ENCODE results near the gene AXDND1. TPM values are rescaled to one million over a fixed set of nuclear protein-coding genes. Genes with fewer than 3 reads are reported as not detected.

Gene AXDND1
- total RNA-seq, 2 experiments from 2014 or later = 0.48 to 0.51 TPM

GRCh38 chr1:179591592-179592580 is 226.1 kb downstream of the AXDND1 start, which contains the start of gene TDRD5:
TDRD5 (plus strand) TSS chr1:179591832; CDS start chr1:179592616, 784 bp downstream.
- intact Hi-C loops (cut with micrococcal nuclease) = loop anchor here (10.0 kb wide), 1 partner anchor 517 kb away; no protein-coding TSS in a partner anchor
- H3K36me3 Mint-ChIP-seq = no peaks in the 10 kb centered on the region
- ChIA-PET CTCF (no interaction called here), POLR2A (no interaction called here)
- H3K4me1 Mint-ChIP-seq (ENCODE audit: low read depth) = no peaks in the 10 kb centered on the region
- H3K27me3 Mint-ChIP-seq = peaks cover 29% of the 10 kb centered on the region
- H3K4me3 Mint-ChIP-seq = no peak within 1 kb of the TSS
- no peak for DNase-seq
- H3K9me3 Mint-ChIP-seq = no peaks in the 10 kb centered on the region
- no peak within 1 kb of the TSS for H3K27ac Mint-ChIP-seq

- H3K4me3 Mint-ChIP-seq = no peak overlapping the region
- H3K27ac Mint-ChIP-seq = no peak overlapping the region
- POLR2A ChIA-PET = no interaction called here
- no peaks in the 10 kb centered on the region for H3K4me1 Mint-ChIP-seq (ENCODE audit: low read depth)
- peaks cover 8% of the 10 kb centered on the region for H3K27me3 Mint-ChIP-seq
- no peak for DNase-seq
- CTCF ChIA-PET = interaction anchor here (0.6 to 1.0 kb wide), 4 partner anchors 73 to 510 kb away, joined by 3 to 4 read pairs (median 3); no protein-coding TSS in a partner anchor
- H3K36me3 Mint-ChIP-seq = no peaks in the 10 kb centered on the region
- no peaks in the 10 kb centered on the region for H3K9me3 Mint-ChIP-seq
- intact Hi-C loops (cut with micrococcal nuclease) = loop anchor here (10.0 kb wide), 1 partner anchor 524 kb away; no protein-coding TSS in a partner anchor
Observed at GRCh38 chr1:179598631-179599030, 232.9 kb downstream of the AXDND1 start.

- CTCF ChIA-PET = interaction anchor here (0.6 kb wide), 1 partner anchor 114 kb away, joined by 3 read pairs; no protein-coding TSS in a partner anchor
Observed at GRCh38 chr1:179599623-179600249, 234.0 kb downstream of the AXDND1 start.

DNA sequence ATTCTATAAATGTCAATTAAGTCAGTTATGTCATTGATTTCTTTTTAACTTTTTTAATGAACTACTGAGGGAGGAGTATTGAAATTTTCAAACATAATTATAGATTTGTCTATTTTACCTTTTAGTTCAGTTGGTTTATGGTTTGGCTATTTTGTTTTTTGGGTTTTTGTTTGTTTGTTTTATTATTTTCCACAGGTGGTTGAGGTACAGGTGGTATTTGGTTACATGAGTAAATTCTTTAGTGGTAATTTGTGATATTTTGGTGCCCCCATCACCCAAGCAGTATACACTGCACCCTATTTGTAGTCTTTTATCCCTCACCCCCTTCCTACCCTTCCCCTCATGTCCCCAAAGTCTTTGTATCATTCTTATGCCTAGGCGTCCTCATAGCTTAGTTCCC is 235.3 kb downstream of the AXDND1 start:
- intact Hi-C loops (cut with micrococcal nuclease) = no loop called here

More at GRCh38 chr1:179599623-179600249, 234.0 kb downstream of the AXDND1 start:
- POLR2A ChIA-PET = no interaction called here
- Mint-ChIP-seq H3K4me1 (ENCODE audit: low read depth) (no peaks in the 10 kb centered on the region), H3K27ac (no peak overlapping the region), H3K27me3 (peaks cover 7% of the 10 kb centered on the region), H3K4me3 (no peak overlapping the region), H3K9me3 (no peaks in the 10 kb centered on the region), H3K36me3 (no peaks in the 10 kb centered on the region)
- DNase-seq = no peak
- intact Hi-C loops (cut with micrococcal nuclease) = loop anchor here (10.0 kb wide), 1 partner anchor 525 kb away; no protein-coding TSS in a partner anchor

More for the DNA sequence above, 235.3 kb downstream of the AXDND1 start:
- no peak for DNase-seq
- ChIA-PET POLR2A (no interaction called here), CTCF (no interaction called here)
- H3K27ac Mint-ChIP-seq = no peak overlapping the region
- peaks cover under 1% of the 10 kb centered on the region for H3K9me3 Mint-ChIP-seq
- no peaks in the 10 kb centered on the region for H3K36me3 Mint-ChIP-seq
- H3K4me3 Mint-ChIP-seq = no peak overlapping the region
- peaks cover 10% of the 10 kb centered on the region for H3K27me3 Mint-ChIP-seq
- no peaks in the 10 kb centered on the region for H3K4me1 Mint-ChIP-seq (ENCODE audit: low read depth)

Other genes with a start within 250 kb of the AXDND1 start
- 1 to 10 TPM; 8.8 to 9.1 TPM for gene ABL2, start 136.3 kb upstream of the AXDND1 start, total RNA-seq
- gene SOAT1, start 72.2 kb upstream of the AXDND1 start, total RNA-seq = 10 to 100 TPM; 37.8 to 42.9 TPM
- not detected for gene NPHS2, start 210.0 kb downstream of the AXDND1 start, total RNA-seq
- not detected for gene TDRD5, start 225.9 kb downstream of the AXDND1 start, total RNA-seq